GM21786 (cell line): ENCODE data around the gene FBN1.

Experiments
- ATAC-seq: cut with Tn5 transposase; IDR thresholded peaks from one replicate; pipeline ENCODE4 v1.9.1; 2021; ENCODE audit not compliant: unreplicated experiment

Gene FBN1

GRCh38 chr15:48475600-48476395 is 169.7 kb downstream of the FBN1 start:
- ATAC-seq: no peak

DNA sequence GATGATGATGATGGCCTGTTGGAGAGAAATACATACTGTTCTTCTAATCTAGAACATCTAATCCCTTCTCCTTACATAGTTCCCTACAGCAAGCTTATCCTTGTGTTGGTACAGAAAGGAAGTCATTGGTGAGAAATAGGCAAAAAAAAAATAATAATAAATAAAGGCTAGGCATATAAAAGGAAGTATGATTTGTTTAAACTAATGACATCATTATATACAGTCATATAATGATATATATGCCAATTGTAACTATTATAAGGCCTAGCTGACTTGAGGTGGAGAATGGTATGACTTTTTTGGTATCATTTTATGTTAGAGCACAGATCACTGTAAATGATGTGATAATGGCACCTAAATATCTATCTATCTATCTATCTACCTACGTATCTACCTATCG is 171.8 kb downstream of the FBN1 start:
- no peak for ATAC-seq

DNA sequence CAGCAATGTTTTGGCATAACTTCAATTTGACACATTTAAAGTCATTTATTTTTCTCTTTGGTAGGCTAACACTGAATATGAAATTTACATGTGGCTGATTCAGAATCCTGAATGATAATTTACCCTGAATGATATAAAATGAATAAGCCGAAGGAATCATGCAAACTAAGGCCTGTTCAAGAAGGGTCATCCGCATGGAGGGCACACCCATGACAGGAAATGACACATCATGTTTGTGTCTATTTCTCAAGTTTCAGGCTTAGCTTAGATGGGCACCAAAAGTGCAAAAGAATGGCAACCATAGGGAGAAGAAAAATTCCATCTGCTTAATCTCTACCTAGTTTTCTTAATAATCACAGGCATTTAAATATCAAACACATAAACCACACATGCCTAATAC is 172.8 kb downstream of the FBN1 start:
- ATAC-seq: no peak

DNA sequence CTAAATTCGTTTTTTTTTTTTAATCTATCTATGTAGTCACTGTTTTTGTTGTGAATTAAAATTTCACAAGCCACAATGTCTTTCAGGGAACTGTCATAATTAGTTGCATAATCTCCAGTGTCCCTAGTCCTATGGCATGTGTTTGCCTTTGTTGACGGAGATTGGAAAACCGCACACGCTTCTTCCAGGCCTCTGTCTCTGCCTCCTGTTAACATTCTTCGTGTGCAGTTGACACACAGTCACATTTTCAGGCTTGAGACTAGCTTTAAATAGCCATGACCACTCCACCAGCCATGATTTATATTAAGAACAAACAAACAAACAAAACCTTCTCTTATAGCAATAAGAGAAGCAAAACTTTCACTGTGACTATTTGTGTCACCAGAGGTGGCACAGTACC is 174.4 kb downstream of the FBN1 start:
- no peak for ATAC-seq

DNA sequence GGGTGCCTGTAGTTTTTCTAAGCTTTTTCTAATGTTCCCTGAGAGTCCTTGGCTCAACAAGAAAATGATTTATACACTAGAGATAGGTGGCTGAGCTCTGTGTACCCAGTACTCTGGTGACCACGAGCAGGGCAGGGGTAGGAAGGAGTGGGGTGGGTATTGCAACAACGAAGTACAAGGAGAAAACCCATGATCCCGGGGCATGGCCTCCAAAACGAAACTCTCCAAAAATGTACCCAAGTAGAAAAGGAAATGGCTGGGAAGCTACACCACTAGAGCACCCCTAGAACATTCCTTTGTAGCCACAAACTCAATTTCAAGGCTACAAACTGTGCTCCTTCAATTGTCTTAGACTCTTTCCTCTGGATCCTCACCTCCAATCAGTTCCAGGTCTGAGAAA is 175.4 kb downstream of the FBN1 start:
- no peak for ATAC-seq

DNA sequence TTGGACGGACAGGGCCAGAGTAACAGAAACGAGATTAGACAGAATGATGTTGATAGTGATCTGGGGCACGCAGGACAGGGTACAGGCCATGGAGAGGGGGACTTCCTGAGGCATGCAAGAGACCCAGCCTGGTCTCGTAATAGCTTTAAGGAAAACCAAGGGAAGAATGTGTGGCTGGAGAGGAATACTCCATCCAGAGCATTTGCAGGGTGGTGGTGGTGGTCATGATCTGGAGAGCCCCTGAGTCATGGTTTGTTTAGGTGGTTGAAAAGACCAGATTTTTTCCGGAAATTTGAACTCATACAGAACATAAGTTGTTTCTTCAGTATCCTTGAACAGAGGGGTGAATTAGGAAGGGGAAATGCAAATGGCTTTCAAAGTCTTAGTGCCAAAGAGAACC is 175.8 kb downstream of the FBN1 start:
- ATAC-seq: no peak

DNA sequence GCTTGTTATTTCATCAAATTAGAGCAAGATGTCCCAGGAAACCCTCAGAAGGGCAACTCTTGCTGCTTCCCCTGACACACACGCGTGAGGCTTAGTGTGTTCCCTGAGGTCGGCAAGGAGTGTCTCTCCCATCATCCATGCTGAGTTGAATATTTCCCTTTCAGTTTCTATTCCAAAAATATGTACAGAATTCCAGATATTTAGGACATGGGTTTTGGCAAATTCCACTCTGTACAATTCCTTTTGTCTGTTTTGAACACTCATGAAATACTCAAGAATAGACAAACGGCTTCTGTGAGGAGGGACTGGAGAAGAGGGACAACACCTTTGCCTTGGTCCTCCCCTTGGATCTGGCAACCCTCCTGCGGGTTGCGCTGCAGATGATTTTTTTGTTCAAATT is 176.2 kb downstream of the FBN1 start:
- ATAC-seq: no peak

DNA sequence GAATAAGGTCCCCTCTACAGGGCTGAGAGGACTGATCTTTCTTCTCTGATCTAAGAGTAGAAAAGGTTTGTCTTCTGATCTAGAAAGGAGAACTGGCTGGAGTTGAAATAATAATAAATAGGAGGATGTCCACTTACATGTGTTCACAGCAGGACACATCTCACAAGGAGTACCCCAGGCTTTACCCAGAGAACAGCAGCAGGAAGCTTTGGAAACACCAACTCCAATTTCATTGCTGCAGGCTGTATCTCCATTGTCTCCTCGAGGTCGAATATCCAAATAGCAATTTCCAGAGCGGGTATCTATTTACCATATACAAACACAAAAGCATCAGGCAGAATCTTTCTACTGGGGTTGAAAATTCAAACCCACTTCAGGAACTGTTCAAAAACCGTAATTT is 177.7 kb downstream of the FBN1 start:
- no peak for ATAC-seq

DNA sequence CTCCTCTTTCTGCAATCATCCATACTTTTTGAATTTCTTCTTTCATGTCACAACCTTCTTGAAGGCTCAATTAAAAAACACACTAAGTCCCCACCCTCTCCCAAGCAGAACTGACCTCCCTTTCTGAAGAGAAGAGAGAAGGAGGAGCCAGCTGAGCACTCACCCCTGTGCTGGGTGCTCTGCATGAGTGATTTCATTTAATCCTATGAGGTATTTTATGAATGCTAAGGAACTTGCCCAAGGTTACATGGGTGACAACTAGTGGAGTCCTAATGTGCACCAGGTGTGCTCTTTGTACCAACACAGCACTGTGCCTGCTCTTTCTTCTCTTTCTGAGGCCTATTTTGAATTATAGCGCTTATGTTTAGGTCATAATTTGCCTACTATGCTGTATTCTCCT is 178.7 kb downstream of the FBN1 start:
- no peak for ATAC-seq

GRCh38 chr15:48466079-48466478 is 179.4 kb downstream of the FBN1 start:
- ATAC-seq: no peak

DNA sequence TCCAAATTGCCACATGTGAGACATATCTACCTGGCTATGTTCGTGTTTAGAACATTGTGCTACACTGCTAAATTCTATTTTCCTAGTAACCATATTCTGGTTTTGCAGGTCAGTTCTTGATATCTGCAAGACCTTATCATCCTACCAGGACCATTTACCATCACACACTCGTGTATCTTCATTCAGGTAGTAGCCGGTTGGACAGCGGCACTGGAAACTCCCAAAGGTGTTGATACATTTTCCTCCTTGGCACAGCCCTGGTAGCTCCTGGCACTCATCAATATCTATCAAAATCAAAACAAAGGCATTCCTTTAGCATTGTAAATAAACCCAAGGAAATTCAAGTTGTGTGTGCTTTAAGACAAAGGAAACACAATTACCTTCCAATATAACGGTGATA is 180.1 kb downstream of the FBN1 start:
- ATAC-seq: no peak

GRCh38 chr15:48463366-48463880 is 182.1 kb downstream of the FBN1 start:
- no peak for ATAC-seq

GRCh38 chr15:48462688-48463087 is 182.8 kb downstream of the FBN1 start:
- ATAC-seq: no peak

DNA sequence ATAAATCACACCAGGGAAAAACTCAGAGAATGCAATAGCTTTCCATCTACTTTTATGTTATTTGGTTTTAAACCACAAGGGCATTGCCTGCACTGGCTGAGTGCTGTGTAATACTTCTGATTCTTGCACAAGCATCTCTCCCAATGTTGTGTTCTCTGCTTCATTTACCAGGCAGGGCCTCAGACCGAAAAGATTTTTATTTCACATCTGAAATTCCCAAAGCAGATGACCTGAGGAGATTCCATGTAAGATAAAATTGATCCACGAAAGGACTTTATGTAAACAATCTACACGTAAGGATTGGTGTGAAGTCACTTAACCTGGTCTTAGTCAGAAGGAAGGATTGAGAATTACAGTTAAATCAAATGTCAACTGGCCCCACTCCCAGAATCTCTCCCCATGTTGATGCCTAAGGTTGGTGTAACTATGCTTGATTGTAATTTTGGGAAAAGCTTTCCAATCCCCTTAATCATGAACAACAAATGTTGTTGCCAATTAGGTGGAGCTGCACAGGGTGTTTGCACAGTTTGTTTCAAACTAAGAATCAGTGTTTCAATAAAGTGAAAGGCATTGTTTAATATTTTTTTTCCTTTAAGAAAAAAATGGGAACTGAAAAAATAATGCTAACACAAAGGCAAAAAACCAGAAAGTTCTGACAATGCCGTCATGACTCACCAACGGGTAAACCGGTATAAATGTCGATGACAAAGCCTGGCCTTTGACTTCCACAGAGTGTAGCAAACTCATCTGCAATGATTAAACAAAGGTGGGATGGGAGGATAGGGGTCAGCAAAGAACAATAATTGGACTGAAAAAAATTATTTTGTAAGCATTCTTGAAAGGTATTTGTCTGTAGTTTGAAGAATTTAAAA is 185.7 kb downstream of the FBN1 start:
- ATAC-seq: no peak

- no peak for ATAC-seq
These were observed 186.6 kb downstream of the FBN1 start for GRCh38 chr15:48458876-48459275.

- ATAC-seq: no peak
These were observed 189.4 kb downstream of the FBN1 start for GRCh38 chr15:48456134-48456533.

DNA sequence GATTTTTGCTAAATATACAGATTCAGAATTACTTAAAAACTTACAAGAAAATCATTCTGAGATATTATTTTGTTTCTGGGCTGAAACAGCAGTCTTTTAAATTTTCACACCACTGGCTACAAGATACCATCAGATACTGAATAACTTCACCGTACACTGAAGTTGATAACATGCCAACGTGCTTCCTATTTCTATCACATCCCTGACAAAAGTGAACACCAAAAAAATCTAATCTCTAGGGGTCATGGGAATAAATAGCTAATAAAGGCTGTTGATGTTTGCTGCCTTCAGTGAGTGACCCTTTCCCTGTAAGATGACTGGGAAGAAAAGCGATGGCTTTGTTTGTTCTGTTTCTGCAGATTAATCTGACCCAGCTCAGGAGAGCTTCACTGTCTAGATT is 193.8 kb downstream of the FBN1 start:
- ATAC-seq: no peak

DNA sequence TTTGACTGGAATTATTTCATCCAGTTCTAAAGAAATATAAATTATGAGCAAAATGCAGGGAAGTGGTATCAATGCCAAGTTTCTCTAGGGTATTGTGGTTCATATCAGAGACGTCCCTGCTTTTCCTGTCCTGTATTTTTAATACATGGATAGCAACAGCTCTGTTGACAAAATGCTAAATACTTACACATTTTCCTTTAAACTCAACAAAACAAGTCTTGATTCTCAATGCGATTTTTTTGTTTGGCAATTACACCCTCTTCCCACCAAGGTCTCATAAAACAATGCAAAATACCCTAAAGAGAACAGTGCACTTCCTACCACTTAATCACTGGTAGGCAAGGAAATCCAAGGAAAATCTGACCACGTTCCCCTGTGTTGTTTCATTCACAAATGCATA is 194.3 kb downstream of the FBN1 start:
- no peak for ATAC-seq

DNA sequence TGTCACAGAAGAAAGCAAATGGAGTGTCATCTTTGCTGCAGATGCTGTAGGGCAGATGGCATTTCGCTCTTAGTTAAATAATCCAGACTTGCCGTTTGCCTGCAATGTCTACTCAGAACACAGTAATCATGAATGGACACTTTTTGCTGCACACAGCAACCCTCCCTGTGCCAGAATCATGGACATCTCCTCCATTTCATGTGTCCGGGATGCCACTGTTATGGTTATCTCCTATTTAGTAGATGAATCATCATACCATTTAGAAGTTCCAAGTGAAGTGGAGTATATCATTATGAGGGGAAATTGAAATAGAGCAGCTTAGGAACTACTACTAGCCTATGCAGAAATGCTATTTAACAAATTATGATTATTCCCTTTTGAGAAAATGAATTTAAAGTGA is 195.8 kb downstream of the FBN1 start:
- no peak for ATAC-seq

GRCh38 chr15:48447657-48448056 is 197.9 kb downstream of the FBN1 start:
- ATAC-seq: no peak

GRCh38 chr15:48447058-48447457 is 198.5 kb downstream of the FBN1 start:
- no peak for ATAC-seq

- no peak for ATAC-seq
These were observed 203.5 kb downstream of the FBN1 start for GRCh38 chr15:48442011-48442410.
